ENCODE results near the gene FITM1.

DNA sequence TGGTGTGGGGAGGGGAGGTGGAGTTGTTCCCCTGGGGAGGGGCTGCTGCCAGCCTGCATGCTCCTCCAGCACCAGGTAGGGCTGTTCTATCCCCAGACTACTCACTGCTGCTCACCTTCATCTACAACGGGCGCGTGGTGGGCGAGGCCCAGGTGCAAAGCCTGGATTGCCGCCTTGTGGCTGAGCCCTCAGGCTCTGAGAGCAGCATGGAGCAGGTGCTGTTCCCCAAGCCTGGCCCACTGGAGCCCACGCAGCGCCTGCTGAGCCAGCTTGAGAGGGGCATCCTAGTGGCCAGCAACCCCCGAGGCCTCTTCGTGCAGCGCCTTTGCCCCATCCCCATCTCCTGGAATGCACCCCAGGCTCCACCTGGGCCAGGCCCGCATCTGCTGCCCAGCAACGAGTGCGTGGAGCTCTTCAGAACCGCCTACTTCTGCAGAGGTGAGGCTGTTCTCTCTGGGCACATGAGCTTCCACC, 34.1 kb downstream of the FITM1 start:
- TF ChIP-seq POLR2AphosphoS5 (IDR thresholded peaks at IDR 0.05; ENCODE audit: low read depth, low read length) = no peak
- no peak for TF ChIP-seq CTCF (IDR thresholded peaks at IDR 0.05)
- TF ChIP-seq, protein P1, sequence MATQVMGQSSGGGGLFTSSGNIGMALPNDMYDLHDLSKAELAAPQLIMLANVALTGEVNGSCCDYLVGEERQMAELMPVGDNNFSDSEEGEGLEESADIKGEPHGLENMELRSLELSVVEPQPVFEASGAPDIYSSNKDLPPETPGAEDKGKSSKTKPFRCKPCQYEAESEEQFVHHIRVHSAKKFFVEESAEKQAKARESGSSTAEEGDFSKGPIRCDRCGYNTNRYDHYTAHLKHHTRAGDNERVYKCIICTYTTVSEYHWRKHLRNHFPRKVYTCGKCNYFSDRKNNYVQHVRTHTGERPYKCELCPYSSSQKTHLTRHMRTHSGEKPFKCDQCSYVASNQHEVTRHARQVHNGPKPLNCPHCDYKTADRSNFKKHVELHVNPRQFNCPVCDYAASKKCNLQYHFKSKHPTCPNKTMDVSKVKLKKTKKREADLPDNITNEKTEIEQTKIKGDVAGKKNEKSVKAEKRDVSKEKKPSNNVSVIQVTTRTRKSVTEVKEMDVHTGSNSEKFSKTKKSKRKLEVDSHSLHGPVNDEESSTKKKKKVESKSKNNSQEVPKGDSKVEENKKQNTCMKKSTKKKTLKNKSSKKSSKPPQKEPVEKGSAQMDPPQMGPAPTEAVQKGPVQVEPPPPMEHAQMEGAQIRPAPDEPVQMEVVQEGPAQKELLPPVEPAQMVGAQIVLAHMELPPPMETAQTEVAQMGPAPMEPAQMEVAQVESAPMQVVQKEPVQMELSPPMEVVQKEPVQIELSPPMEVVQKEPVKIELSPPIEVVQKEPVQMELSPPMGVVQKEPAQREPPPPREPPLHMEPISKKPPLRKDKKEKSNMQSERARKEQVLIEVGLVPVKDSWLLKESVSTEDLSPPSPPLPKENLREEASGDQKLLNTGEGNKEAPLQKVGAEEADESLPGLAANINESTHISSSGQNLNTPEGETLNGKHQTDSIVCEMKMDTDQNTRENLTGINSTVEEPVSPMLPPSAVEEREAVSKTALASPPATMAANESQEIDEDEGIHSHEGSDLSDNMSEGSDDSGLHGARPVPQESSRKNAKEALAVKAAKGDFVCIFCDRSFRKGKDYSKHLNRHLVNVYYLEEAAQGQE (IDR thresholded peaks at IDR 0.05; ENCODE audit: insufficient read depth in 1 of 2, low read depth in 2 of 2, low read length in 1 of 2) = no peak
- TF ChIP-seq TCF7L2 (IDR thresholded peaks at IDR 0.05; ENCODE audit: low read depth, low read length) = no peak
- TF ChIP-seq SIN3A (IDR thresholded peaks at IDR 0.05; ENCODE audit: borderline replicate concordance, insufficient read depth, low read depth, low read length) = no peak

Measured in Panc1 (cell line).